GM12878 (cell line): ENCODE data around the gene CRYBB2. TPM values are rescaled to one million over a fixed set of nuclear protein-coding genes. Genes with fewer than 3 reads are reported as not detected.

Source experiments
- ATAC-seq: fragments of 200-7000 bp; cut with Tn5 transposase; 3 replicates; pipeline ENCODE4 v1.9.1; 2020; ENCODE audit warnings: mild to moderate bottlenecking, moderate library complexity
- Bru-seq: library from RNA; stranded (reverse); fragments of 400-500 nt; gene quantifications from one replicate; lab custom pipeline; 2021; lab: Mats Ljungman, UMichigan
- BruChase-seq, 2 experiments: library from RNA; stranded (reverse); fragments of 400-500 nt; gene quantifications; one replicate each; lab custom pipeline; 2021; lab: Mats Ljungman, UMichigan
- BruUV-seq: library from RNA; stranded (reverse); fragments of 400-500 nt; replicated peaks from 2 replicates; lab custom pipeline; 2021; lab: Mats Ljungman, UMichigan
- CTCF ChIA-PET: fragments of 300-600 bp; sonication (Branson Sonifier 250); formaldehyde crosslinking; extraction: SDS; loops from one replicate; lab custom pipeline; 2021; ENCODE audit warnings: inconsistent platforms; lab: Yijun Ruan, JAX
- POLR2A ChIA-PET: fragments of 350-600 bp; formaldehyde crosslinking; extraction: SDS; loops from one replicate; lab custom pipeline; 2021; ENCODE audit warnings: inconsistent platforms; lab: Charles Lee
- RAD21 ChIA-PET: fragments of 300-600 bp; sonication (Branson Sonifier 250); formaldehyde crosslinking; loops from one replicate; lab custom pipeline; 2023; ENCODE audit warnings: antibody characterized with exemption; ENCODE audit not compliant: unreplicated experiment; lab: Charles Lee
- SMC1A ChIA-PET: fragments of 300-600 bp; sonication (Branson Sonifier 250); formaldehyde crosslinking; loops from one replicate; lab custom pipeline; 2023; ENCODE audit not compliant: unreplicated experiment, uncharacterized antibody; lab: Charles Lee
- DNase-seq: peaks from one replicate; pipeline ENCODE4 v3.0.0-alpha.2; 2011; ENCODE audit warnings: low read depth, low spot score
- FAIRE-seq: peaks from 3 replicates; lab custom pipeline; 2011; peaks lifted over from hg19 to GRCh38; lab: Jason Lieb, UNC
- H2AFZ ChIP-seq: 2 replicates; pipeline ENCODE4 v1.6.0; 2011; ENCODE audit warnings: low read depth, low read length, control low read depth; ENCODE audit not compliant: control insufficient read depth
- H3K27ac ChIP-seq: 2 replicates; pipeline ENCODE4 v1.5.1; 2011; ENCODE audit warnings: control low read depth; ENCODE audit not compliant: control insufficient read depth, insufficient read depth
- H3K27me3 ChIP-seq, 2 experiments: replicated peaks in 1 of 2; 2 replicates each; pipeline versions ENCODE4 v1.6.0 to v1.6.1; 2011; ENCODE audit warnings: low read length in 1 of 2; ENCODE audit not compliant: control insufficient read depth in 2 of 2, insufficient read depth in 2 of 2
- H3K36me3 ChIP-seq, 2 experiments: 2 replicates each; pipeline ENCODE4 v1.5.1; 2011; ENCODE audit warnings: low read length in 1 of 2; ENCODE audit not compliant: control insufficient read depth in 2 of 2, insufficient read depth in 2 of 2
- H3K4me1 ChIP-seq: 2 replicates; pipeline ENCODE4 v1.6.1; 2011; ENCODE audit warnings: mild to moderate bottlenecking, low read length, moderate library complexity, mixed read lengths; ENCODE audit not compliant: control insufficient read depth, insufficient read depth
- H3K4me2 ChIP-seq: 2 replicates; pipeline ENCODE4 v1.6.0; 2011; ENCODE audit warnings: control low read depth; ENCODE audit not compliant: control insufficient read depth, insufficient read depth
- H3K4me3 ChIP-seq: fragments of 200-600 bp; sonication (generic); 2 replicates; pipeline ENCODE4 v1.5.1; 2016
- H3K79me2 ChIP-seq: 2 replicates; pipeline ENCODE4 v1.6.0; 2011; ENCODE audit warnings: low read length; ENCODE audit not compliant: control insufficient read depth, insufficient read depth
- H3K9ac ChIP-seq: 2 replicates; pipeline ENCODE4 v1.8.0; 2011; ENCODE audit warnings: low read length, control low read depth, mixed read lengths; ENCODE audit not compliant: control insufficient read depth, insufficient read depth
- H3K9me3 ChIP-seq: replicated peaks from 3 replicates; pipeline ENCODE4 v1.5.1; 2011; ENCODE audit warnings: mild to moderate bottlenecking, low read length; ENCODE audit not compliant: control insufficient read depth, insufficient read depth
- H4K20me1 ChIP-seq: 2 replicates; pipeline ENCODE4 v1.6.0; 2011; ENCODE audit not compliant: control insufficient read depth, insufficient read depth
- CBX3 ChIP-seq: fragments of 200-600 bp; sonication (generic); IDR thresholded peaks from 2 replicates; pipeline ENCODE4 v1.6.1; 2016; ENCODE audit warnings: low read depth, borderline replicate concordance
- CHD1 ChIP-seq: IDR thresholded peaks from 2 replicates; pipeline ENCODE4 v1.6.1; 2012; ENCODE audit warnings: low read depth, low read length, improper control_type of control experiment
- CHD2 ChIP-seq: IDR thresholded peaks from 2 replicates; pipeline ENCODE4 v1.6.1; 2011; ENCODE audit warnings: low read depth, low read length, improper control_type of control experiment, borderline replicate concordance
- MTA2 ChIP-seq: fragments of 450-650 bp; IDR thresholded peaks from 2 replicates; pipeline ENCODE4 v1.6.1; 2016; ENCODE audit warnings: low read depth, mild to moderate bottlenecking, moderate library complexity
- SMAD5 ChIP-seq: IDR thresholded peaks from 2 replicates; pipeline ENCODE4 v1.6.1; 2016; ENCODE audit warnings: antibody characterized with exemption, low read depth
- SP1 ChIP-seq: IDR thresholded peaks from one replicate; pipeline ENCODE4 v1.6.1; 2011; ENCODE audit warnings: low read depth, low read length
- SUPT20H ChIP-seq: IDR thresholded peaks from 2 replicates; pipeline ENCODE4 v1.6.1; 2011; ENCODE audit warnings: low read depth, mild to moderate bottlenecking, low read length, moderate library complexity, borderline replicate concordance; ENCODE audit not compliant: control insufficient read depth
- TCF12 ChIP-seq: IDR thresholded peaks from 2 replicates; pipeline ENCODE4 v1.6.1; 2011; ENCODE audit warnings: low read depth, mild to moderate bottlenecking, low read length
- ZSCAN29 ChIP-seq: fragments of 450-650 bp; IDR thresholded peaks from 2 replicates; pipeline ENCODE4 v1.6.1; 2017; ENCODE audit warnings: mild to moderate bottlenecking, moderate library complexity
- WGBS: methylation state at CpG from one replicate; pipeline ENCODE4 v1.1.6; 2016; ENCODE audit warnings: low lambda C conversion rate; ENCODE audit not compliant: insufficient replicate concordance, insufficient coverage; ENCODE audit errors: missing lambda C conversion rate; 5-methylcytosine and 5-hydroxymethylcytosine counted together
- in situ Hi-C: fragments of 300-500 bp; cut with MboI; formaldehyde crosslinking; loops from 9 replicates; pipeline ENCODE4 v1.14.3; 2018; ENCODE audit warnings: mixed read lengths
- intact Hi-C: fragments of 100-400 bp; cut with micrococcal nuclease; formaldehyde crosslinking; loops from one replicate; pipeline ENCODE4 v1.14.2; 2022; ENCODE audit not compliant: unreplicated experiment
- long read RNA-seq, 2 experiments: library from polyadenylated mRNA; unstranded; transcript quantifications; one replicate each; pipeline ENCODE4 v2.0.0, GENCODE V29; 2019 to 2020
- polyA minus RNA-seq, 3 experiments: library from RNA; depleted of rRNA, polyadenylated mRNA; stranded (reverse); fragments of >200 nt; gene quantifications; 2 replicates each; pipeline ENCODE4 v1.2.3, GENCODE V29; 2011
- polyA plus RNA-seq, 11 experiments: library from polyadenylated mRNA; depleted of rRNA in 4 of 11; unstranded in 6 of 11; stranded (reverse) in 5 of 11; fragments of >200 nt; fragmentation: Nextera tagmentation in 4 of 11; fragmentation: Illumina TruSeq in 1 of 11; extraction: Ambion mirVana in 4 of 11; extraction: Trizol in 1 of 11; gene quantifications; 1 replicate in 1 of 11; 2 replicates in 10 of 11; pipeline versions ENCODE4 v1.2.1 to v1.2.3, GENCODE V29; 2011 to 2016; ENCODE audit warnings: inconsistent platforms in 2 of 11, missing spikeins in 2 of 11, low read depth in 1 of 11
- total RNA-seq, 4 experiments: library from RNA; depleted of rRNA in 3 of 4; stranded (reverse); fragments of >200 nt in 3 of 4; fragmentation: Illumina TruSeq in 1 of 4; extraction: Trizol in 1 of 4; gene quantifications; 2 replicates each; pipeline versions ENCODE4 v1.2.1 to v1.2.3, GENCODE V29; 2013 to 2021
- TF ChIP-seq, protein P1 (sequence below): fragments of 450-650 bp; IDR thresholded peaks from 2 replicates; pipeline ENCODE4 v1.6.1; 2016; ENCODE audit warnings: mild to moderate bottlenecking

The CRYBB2 gene, protein sequence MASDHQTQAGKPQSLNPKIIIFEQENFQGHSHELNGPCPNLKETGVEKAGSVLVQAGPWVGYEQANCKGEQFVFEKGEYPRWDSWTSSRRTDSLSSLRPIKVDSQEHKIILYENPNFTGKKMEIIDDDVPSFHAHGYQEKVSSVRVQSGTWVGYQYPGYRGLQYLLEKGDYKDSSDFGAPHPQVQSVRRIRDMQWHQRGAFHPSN
- not detected in 2 replicates for total RNA-seq (2013; cell fraction: nucleolus; rRNA removed)
- not detected in 2 replicates for total RNA-seq (2014; rRNA removed)
- total RNA-seq (2014; rRNA removed; fragmentation: Illumina TruSeq; extraction: Trizol) = not detected in 2 replicates
- not detected in 2 replicates for total RNA-seq (2021)
- not detected for polyA plus RNA-seq (2011; ENCODE audit: low read depth)
- polyA plus RNA-seq (2011; rRNA removed) = not detected in 2 replicates
- polyA plus RNA-seq (2011; cell fraction: cytosol; rRNA removed) = 0.06 TPM in 1 of 2 replicates, not detected in the other
- polyA plus RNA-seq (2011; cell fraction: nucleus; rRNA removed) = not detected in 2 replicates
- not detected in 2 replicates for polyA plus RNA-seq (2012)
- polyA plus RNA-seq (2014; fragmentation: Illumina TruSeq; extraction: Trizol) = not detected in 2 replicates
- polyA plus RNA-seq (2014; fragmentation: Nextera tagmentation; extraction: Ambion mirVana) = not detected
- polyA plus RNA-seq (2014; rRNA removed) = not detected in 2 replicates
- polyA plus RNA-seq (2016; fragmentation: Nextera tagmentation; extraction: Ambion mirVana) = not detected
- not detected in 2 replicates for polyA minus RNA-seq (2011; rRNA and poly(A)+ RNA removed)
- not detected in 2 replicates for polyA minus RNA-seq (2011; cell fraction: cytosol; rRNA and poly(A)+ RNA removed)
- not detected in 2 replicates for polyA minus RNA-seq (2011; cell fraction: nucleus; rRNA and poly(A)+ RNA removed)
- Bru-seq, nascent RNA = percentile 7 among the genes with signal in this experiment
- BruChase-seq, experiment 1, labeled RNA remaining after a 6-hour chase = percentile 11 among the genes with signal in this experiment
- BruChase-seq, experiment 2, labeled RNA remaining after a 2-hour chase = percentile 13 among the genes with signal in this experiment
- long read RNA-seq, experiment 1 = 0 reads
- long read RNA-seq, experiment 2 = 0 reads

DNA sequence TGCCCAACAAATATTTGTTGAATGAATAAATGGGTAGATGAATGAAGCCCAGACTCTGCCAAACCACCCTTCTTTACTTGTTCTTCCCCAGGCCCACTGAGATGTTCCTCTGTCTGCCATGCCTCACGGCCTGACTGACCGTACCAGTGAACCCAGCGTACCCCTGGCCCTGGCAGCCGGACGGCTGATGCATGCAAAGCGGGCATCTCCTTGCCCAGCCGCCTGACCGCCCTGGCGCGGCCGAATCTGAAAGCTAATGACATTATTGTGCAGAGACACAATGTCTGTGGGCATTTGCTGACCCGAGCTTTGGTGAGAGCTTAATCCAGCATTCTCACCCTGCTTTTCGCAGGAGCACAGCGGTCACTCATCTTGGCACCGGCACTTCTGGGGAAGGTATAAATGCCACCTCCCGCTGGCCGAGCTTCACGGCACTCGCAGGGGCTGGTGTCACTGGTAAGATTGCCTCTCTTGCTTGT lies at the start of gene CRYBB2:
TSS of gene CRYBB2 (plus strand) at position 429 of the 479 bp plus-strand sequence. CDS start 1,791 bp downstream, outside the sequence.
- no peaks in the 10 kb centered on the region for H3K27me3 ChIP-seq
- DNase-seq = no peak
- no peak within 1 kb of the TSS for H3K4me3 ChIP-seq
- in situ Hi-C loops (no loop called here), intact Hi-C loops (no loop called here)
- ChIA-PET POLR2A (no interaction called here), RAD21 (no interaction called here), CTCF (no interaction called here), SMC1A (no interaction called here)
- no peaks in the 10 kb centered on the region for H3K36me3 ChIP-seq
- no peaks in the 10 kb centered on the region for H3K79me2 ChIP-seq
- TF ChIP-seq SMAD5 (no peak), CHD1 (no peak), CHD2 (no peak), ZSCAN29 (no peak), MTA2 (no peak), TCF12 (no peak), SP1 (no peak), SUPT20H (no peak), CBX3 (no peak)
- TF ChIP-seq, protein P1, sequence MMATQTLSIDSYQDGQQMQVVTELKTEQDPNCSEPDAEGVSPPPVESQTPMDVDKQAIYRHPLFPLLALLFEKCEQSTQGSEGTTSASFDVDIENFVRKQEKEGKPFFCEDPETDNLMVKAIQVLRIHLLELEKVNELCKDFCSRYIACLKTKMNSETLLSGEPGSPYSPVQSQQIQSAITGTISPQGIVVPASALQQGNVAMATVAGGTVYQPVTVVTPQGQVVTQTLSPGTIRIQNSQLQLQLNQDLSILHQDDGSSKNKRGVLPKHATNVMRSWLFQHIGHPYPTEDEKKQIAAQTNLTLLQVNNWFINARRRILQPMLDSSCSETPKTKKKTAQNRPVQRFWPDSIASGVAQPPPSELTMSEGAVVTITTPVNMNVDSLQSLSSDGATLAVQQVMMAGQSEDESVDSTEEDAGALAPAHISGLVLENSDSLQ = no peak
- H4K20me1 ChIP-seq = no peaks in the 10 kb centered on the region; the same call in 1 of the 2 replicates
- FAIRE-seq = no peak
- no peak within 1 kb of the TSS for H3K27ac ChIP-seq
- no peak for ATAC-seq
- no peaks in the 10 kb centered on the region for H3K4me1 ChIP-seq
- no peak within 1 kb of the TSS for H3K9ac ChIP-seq
- no peak within 1 kb of the TSS for H2AFZ ChIP-seq
- no peak within 1 kb of the TSS for H3K4me2 ChIP-seq
- no peaks in the 10 kb centered on the region for H3K9me3 ChIP-seq
- 44% methylated on average over 19 of the region's 19 CpGs for WGBS
- BruUV-seq = no TSS peak
